Activated T-helper 1 cell treated with anti-CD3 and anti-CD28 coated beads, Interleukin-12 subunit alpha, Interleukin-12 subunit beta, Interleukin-2, Interleukin-4 antibody, amounts not matched to agents 30 ng/mL and 10 ng/mL and 1 ng/mL, durations not matched to agents 14 hours and 24 hours and 36 hours (primary cell): ENCODE measurements around the gene CYP4F11. TPM values are rescaled to one million over a fixed set of nuclear protein-coding genes. Genes with fewer than 3 reads are reported as not detected.
"Not testable (repeated sequence)": the region's sequence is repeated elsewhere in the genome, so short reads cannot be mapped to it uniquely, and the experiment has no call there.

Source experiments
- DNase-seq: peaks from one replicate; pipeline ENCODE4 v3.0.0; 2021; ENCODE audit warnings: low spot score
- H3K27ac Mint-ChIP-seq: one replicate; pipeline ENCODE4 v1.8.0; 2021; ENCODE audit warnings: mild to moderate bottlenecking, mixed read lengths
- H3K27me3 Mint-ChIP-seq: one replicate; pipeline ENCODE4 v1.8.0; 2022; ENCODE audit warnings: mild to moderate bottlenecking, moderate library complexity, mixed read lengths; ENCODE audit not compliant: insufficient read depth
- H3K36me3 Mint-ChIP-seq: one replicate; pipeline ENCODE4 v1.8.0; 2021; ENCODE audit warnings: low read depth, mixed read lengths
- H3K4me1 Mint-ChIP-seq: one replicate; pipeline ENCODE4 v1.8.0; 2021; ENCODE audit warnings: low read depth, mixed read lengths
- H3K4me3 Mint-ChIP-seq: one replicate; pipeline ENCODE4 v1.8.0; 2021; ENCODE audit warnings: mild to moderate bottlenecking, moderate library complexity, mixed read lengths
- H3K9me3 Mint-ChIP-seq: one replicate; pipeline ENCODE4 v1.8.0; 2021; ENCODE audit warnings: mixed read lengths
- intact Hi-C: fragments of 100-400 bp; cut with micrococcal nuclease; formaldehyde crosslinking; loops from one replicate; pipeline ENCODE4 v1.15.1; 2024
- total RNA-seq: library from RNA; stranded (reverse); gene quantifications from 2 replicates; pipeline ENCODE4 v1.2.3, GENCODE V29; 2022

CYP4F11 gene
- total RNA-seq, 1 donor from 2014 or later, result not detected

DNA sequence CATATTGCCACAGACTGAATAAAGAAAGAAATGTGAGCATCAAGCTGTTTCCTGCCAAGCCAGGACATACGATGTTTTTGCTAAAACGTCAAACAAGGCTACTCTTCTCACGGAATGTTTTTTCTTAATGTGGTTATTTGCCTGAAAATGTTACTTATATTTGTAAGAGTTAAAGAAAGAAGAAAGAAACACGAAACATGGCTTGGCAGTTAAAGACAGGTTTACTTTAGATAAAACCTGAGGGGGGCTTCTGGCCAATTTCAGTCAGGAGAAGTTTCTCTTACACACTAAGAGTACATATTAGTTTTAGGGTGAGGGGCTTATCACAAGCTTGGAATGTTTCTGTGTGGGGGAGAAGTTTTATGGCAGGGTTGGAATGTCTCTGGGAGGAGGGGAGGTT, 10.1 kb upstream of the CYP4F11 start:
- H3K27me3 Mint-ChIP-seq, result peaks cover 19% of the 10 kb centered on the region
- H3K27ac Mint-ChIP-seq, result no peak overlapping the region
- no peaks in the 10 kb centered on the region for H3K36me3 Mint-ChIP-seq
- intact Hi-C loops, result no loop called here
- no peak for DNase-seq
- peaks cover 14% of the 10 kb centered on the region for H3K9me3 Mint-ChIP-seq
- no peak overlapping the region for H3K4me3 Mint-ChIP-seq
- H3K4me1 Mint-ChIP-seq, result no peaks in the 10 kb centered on the region

DNA sequence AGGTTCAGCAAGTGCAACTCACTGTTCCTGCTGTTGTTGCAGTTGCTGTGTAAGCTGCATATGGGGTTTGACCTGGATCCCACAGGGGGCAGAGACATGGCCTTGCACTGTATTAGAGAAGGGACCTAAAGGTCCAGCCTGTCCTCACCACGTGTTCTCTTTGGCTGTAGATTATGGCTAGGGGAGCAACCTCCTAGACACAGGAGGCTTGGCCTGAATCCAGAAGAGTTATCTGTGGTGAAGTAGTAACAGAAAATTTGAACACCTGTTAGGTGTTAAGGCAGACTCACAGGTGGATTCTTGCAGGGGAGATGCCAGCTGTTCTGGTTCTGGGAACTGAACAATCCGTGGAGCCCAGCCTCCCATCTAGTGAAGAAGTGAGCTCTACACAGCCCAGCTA, 3.4 kb upstream of the CYP4F11 start:
- intact Hi-C loops, result no loop called here
- Mint-ChIP-seq H3K27ac (no peak overlapping the region), H3K27me3 (peaks cover 3% of the 10 kb centered on the region), H3K4me1 (no peaks in the 10 kb centered on the region), H3K36me3 (no peaks in the 10 kb centered on the region), H3K4me3 (no peak overlapping the region), H3K9me3 (peaks cover 5% of the 10 kb centered on the region)
- DNase-seq, result no peak

DNA sequence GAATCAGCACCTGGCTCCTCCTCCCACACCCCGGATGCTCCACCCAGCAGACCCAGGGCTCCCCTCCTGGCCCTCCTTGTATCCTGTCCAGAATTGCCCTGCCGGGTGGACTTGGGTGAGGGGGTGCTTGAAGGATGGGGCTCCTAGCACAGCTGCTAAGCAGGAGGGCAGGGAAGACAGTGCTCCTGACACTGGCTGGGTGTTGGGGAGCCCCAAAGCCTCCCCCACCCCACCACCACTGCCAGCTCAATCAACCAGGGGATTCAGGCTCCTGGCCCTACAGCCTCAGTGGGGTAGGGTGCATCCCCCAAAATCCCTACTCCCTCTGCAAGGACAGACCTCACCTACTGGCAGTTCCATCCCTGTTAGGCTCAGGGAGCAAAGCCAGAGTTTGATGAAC, 2.6 kb upstream of the CYP4F11 start:
- no peaks in the 10 kb centered on the region for H3K36me3 Mint-ChIP-seq
- no peak overlapping the region for H3K4me3 Mint-ChIP-seq
- no peaks in the 10 kb centered on the region for H3K4me1 Mint-ChIP-seq
- intact Hi-C loops, result no loop called here
- H3K9me3 Mint-ChIP-seq, result peaks cover 5% of the 10 kb centered on the region
- DNase-seq, result no peak
- H3K27me3 Mint-ChIP-seq, result no peaks in the 10 kb centered on the region
- H3K27ac Mint-ChIP-seq, result no peak overlapping the region

DNA sequence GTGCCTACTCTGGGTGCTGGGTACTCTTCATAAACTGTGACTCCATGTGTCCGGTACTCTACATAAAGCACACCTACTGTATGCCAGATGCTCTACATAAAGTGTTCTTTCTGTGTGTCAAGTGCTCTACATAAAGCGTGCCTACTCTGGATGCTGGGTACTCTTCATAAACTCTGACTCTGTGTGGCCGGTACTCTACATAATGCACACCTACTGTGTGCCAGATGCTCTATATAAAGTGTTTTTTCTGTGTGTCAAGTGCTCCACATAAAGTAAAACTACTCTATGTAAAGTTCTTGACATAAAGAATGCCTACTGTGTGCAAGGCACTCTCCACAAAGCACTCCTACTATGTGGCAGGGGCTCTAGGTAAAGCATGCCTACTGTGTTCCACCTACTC, 1.8 kb upstream of the CYP4F11 start:
- Mint-ChIP-seq H3K27me3 (no peaks in the 10 kb centered on the region), H3K4me1 (no peaks in the 10 kb centered on the region), H3K4me3 (no peak overlapping the region), H3K9me3 (peaks cover 7% of the 10 kb centered on the region), H3K27ac (no peak overlapping the region), H3K36me3 (no peaks in the 10 kb centered on the region)
- DNase-seq, result no peak
- intact Hi-C loops, result no loop called here

DNA sequence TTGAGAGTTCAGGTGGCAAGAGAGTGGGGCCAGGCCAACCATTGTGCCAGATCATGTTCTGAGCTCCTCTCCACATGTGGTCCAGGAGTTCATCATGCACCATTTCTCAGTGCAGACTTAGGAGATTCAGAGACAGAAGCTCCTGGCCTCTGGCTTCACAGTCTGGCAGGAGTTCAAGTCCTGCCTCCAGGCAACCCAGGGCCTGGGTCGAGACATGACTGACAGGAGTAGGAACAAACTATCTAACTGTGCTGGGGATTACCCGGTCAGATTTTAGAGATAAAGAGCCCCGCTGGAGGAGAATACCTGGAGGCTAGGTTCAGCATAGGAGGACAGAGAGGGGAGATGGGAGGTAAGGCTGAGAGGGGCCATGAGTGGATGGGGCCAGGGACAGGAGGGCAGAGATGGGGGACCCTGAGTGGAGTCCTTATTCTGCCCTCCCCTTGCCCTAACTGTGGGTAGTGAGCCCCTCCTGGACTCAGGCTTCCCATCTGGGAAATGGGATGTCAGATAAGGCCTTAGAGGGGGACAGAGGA, 906 bp upstream of the CYP4F11 start:
- intact Hi-C loops, result no loop called here
- DNase-seq, result no peak
- H3K27me3 Mint-ChIP-seq, result no peaks in the 10 kb centered on the region
- H3K36me3 Mint-ChIP-seq, result no peaks in the 10 kb centered on the region
- H3K9me3 Mint-ChIP-seq, result peaks cover 13% of the 10 kb centered on the region
- no peaks in the 10 kb centered on the region for H3K4me1 Mint-ChIP-seq
- H3K27ac Mint-ChIP-seq, result no peak overlapping the region
- no peak overlapping the region for H3K4me3 Mint-ChIP-seq

DNA sequence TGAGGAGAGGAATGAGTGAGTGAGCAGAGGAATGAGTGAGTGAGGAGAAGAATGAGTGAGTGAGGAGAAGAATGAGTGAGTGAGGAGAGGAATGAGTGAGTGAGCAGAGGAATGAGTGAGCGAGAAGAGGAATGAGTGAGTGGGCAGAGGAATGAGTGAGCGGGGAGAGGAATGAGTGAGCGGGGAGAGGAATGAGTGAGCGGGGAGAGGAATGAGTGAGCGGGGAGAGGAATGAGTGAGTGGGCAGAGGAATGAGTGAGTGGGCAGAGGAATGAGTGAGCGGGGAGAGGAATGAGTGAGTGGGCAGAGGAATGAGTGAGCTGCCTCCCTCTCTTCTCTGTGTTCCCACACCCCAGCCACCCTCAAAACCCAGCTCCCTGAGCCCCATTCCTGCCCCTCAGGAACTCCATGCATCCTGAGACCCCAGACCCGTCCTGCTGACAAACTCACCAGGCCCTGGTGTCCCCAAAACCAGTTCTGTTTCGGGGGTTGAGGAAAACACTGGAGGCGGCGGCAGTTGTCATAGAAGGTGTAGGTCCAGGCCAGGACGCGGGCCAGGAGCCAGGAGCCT, 483 bp downstream of the CYP4F11 start:
- H3K4me1 Mint-ChIP-seq, intact Hi-C loops, H3K27me3 Mint-ChIP-seq, H3K4me3 Mint-ChIP-seq, H3K36me3 Mint-ChIP-seq, H3K27ac Mint-ChIP-seq, DNase-seq: not testable (repeated sequence)
- peaks cover 17% of the 10 kb centered on the region for H3K9me3 Mint-ChIP-seq

DNA sequence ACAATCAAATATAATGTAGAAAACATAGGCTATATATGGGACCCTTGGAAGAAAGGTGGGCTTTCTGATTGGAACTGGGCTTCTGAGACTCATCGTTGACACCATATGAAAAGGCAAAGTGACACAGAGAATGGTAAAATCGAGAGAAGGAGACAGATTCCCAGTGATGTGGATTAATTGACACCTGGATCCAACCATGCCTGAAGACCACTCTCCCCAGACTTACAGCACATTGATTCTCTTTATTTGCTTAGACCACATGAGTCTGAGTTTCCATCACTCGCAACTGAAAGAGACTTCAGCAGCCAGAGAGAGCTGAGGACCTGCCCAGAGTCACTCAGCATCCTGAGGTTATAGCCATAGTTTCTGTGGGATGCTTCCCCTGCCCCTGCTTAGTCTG, 6.0 kb downstream of the CYP4F11 start:
- H3K36me3 Mint-ChIP-seq, result no peaks in the 10 kb centered on the region
- H3K4me1 Mint-ChIP-seq, result no peaks in the 10 kb centered on the region
- H3K4me3 Mint-ChIP-seq, result no peak overlapping the region
- peaks cover 12% of the 10 kb centered on the region for H3K9me3 Mint-ChIP-seq
- H3K27ac Mint-ChIP-seq, result no peak overlapping the region
- intact Hi-C loops, result no loop called here
- no peak for DNase-seq
- no peaks in the 10 kb centered on the region for H3K27me3 Mint-ChIP-seq

DNA sequence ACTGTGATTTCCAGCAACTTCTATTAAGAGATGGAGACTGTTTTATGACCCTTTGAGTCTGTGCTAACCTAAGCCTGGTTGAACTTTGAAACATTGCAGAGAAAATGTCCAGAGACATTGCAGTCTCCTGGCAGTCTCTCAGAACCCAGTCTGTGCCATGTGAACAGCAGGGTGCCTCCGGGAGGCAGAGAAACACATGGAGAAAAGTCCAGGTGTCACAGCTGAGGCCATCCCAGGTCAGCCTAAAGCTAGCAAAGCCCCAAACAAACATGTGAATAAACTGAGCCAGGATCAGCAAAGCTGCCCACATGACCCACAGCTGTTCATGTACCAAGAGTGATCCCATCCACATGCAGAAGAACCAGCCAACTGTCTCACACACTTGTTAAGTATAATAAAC, 7.8 kb downstream of the CYP4F11 start:
- Mint-ChIP-seq H3K27ac (no peak overlapping the region), H3K4me3 (no peak overlapping the region), H3K9me3 (peaks cover 12% of the 10 kb centered on the region), H3K36me3 (no peaks in the 10 kb centered on the region), H3K4me1 (no peaks in the 10 kb centered on the region), H3K27me3 (no peaks in the 10 kb centered on the region)
- intact Hi-C loops, result no loop called here
- DNase-seq, result no peak

DNA sequence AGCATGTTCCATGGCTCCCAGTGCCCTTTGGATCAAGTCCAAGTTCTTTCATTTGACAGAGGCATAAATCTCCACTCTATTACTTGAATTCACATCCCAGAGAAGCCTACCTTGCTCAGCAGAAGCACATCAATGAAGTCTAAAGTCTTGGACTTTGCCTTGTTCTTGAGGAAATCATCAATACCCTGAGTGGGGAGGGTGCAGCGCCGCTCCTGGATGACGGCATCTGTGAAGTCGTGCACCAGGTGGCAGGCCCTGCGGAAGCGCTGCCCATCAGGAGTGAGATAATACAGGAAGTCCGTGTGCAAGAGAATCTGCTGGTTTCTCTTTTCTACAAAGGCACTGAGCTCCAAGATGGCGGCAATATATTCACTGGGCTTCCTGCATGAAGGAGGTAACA, 10.6 kb downstream of the CYP4F11 start:
- DNase-seq, result no peak
- Mint-ChIP-seq H3K9me3 (no peaks in the 10 kb centered on the region), H3K4me3 (no peak overlapping the region), H3K4me1 (no peaks in the 10 kb centered on the region), H3K27ac (no peak overlapping the region), H3K27me3 (no peaks in the 10 kb centered on the region), H3K36me3 (no peaks in the 10 kb centered on the region)
- intact Hi-C loops, result no loop called here

DNA sequence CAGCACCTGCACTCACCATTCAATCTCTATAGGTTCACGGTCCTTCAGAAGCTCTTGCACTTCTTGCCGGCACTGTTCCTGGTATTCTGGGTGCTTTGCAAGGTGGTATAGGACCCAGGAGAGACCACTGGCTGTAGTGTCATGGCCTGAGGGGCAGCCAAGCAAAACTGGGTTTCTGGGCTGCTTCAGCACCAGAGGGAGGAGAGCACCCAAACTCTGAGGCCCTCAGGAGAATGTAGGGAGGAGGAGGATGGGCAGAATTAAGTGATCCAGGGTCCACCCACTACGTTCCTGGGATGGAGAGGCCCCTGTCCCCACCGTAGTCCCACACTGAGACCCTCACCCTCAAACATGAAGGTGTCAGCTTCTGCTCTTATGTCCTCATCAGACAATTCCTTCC, 12.3 kb downstream of the CYP4F11 start:
- no peak for DNase-seq
- Mint-ChIP-seq H3K27me3 (peaks cover 3% of the 10 kb centered on the region), H3K27ac (no peak overlapping the region), H3K4me1 (no peaks in the 10 kb centered on the region), H3K4me3 (no peak overlapping the region), H3K36me3 (no peaks in the 10 kb centered on the region), H3K9me3 (no peaks in the 10 kb centered on the region)
- intact Hi-C loops, result no loop called here

DNA sequence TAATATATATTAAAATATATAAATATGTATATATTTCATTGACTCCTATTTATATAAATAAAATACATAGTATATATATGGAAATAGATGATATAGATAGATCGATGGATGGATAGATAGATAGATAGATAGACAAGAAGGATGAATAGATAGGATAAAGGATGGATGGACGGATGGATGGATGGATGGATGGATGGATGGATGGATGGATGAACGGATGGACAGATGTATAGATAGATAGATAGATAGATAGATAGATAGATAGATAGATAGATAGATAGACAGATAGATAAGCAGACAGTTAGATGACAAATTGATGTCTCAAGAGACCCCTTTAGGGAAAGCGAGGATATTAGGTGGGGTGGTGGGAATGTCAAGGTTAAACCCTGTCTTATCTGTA, 15.1 kb downstream of the CYP4F11 start:
- intact Hi-C loops, result no loop called here
- H3K4me3 Mint-ChIP-seq, result no peak overlapping the region
- H3K36me3 Mint-ChIP-seq, result no peaks in the 10 kb centered on the region
- DNase-seq, result no peak
- peaks cover 10% of the 10 kb centered on the region for H3K9me3 Mint-ChIP-seq
- H3K27ac Mint-ChIP-seq, result no peak overlapping the region
- no peaks in the 10 kb centered on the region for H3K4me1 Mint-ChIP-seq
- H3K27me3 Mint-ChIP-seq, result peaks cover 9% of the 10 kb centered on the region

DNA sequence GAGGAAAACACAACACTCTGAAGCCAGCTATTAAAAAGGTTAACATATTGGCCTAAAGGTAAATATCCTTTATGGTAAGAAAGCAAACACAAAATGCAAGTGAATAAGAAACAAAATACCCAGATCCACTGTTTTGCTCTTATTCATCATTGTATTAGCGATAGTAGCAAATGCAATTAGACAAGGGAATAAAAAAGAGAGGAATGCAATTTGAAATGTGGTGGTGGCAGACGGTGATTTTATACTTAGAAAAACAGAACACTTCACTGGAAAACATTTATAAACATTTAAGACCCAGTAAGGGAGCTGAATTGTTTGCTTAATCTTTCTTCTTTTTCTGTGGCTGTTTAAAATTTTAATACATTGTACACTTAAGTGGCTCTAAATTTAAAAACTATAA, 19.2 kb downstream of the CYP4F11 start:
- H3K9me3 Mint-ChIP-seq, result peaks cover 10% of the 10 kb centered on the region
- peaks cover 31% of the 10 kb centered on the region for H3K27me3 Mint-ChIP-seq
- intact Hi-C loops, result no loop called here
- H3K4me3 Mint-ChIP-seq, result no peak overlapping the region
- no peak for DNase-seq
- no peaks in the 10 kb centered on the region for H3K36me3 Mint-ChIP-seq
- H3K4me1 Mint-ChIP-seq, result no peaks in the 10 kb centered on the region
- no peak overlapping the region for H3K27ac Mint-ChIP-seq

DNA sequence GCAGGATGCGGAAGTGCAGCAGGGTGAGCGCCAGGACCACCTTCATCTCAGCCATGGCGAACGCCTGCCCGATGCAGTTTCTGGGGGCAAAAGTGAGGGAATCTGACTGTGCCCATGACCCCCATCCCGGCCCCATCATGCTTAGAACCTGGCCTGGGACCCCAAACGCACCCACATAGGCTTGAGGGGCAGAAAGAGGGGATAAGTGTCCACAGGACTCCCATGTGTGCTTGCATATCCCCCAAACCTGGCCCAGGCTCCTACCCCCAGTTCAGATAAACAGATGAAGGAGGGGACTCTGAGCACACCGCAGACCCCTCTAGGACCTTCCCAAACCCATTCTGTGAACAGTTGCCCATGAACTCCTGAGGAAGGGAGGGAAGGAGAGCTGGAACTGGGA, 20.5 kb downstream of the CYP4F11 start:
- Mint-ChIP-seq H3K4me1 (no peaks in the 10 kb centered on the region), H3K9me3 (peaks cover 10% of the 10 kb centered on the region), H3K4me3 (no peak overlapping the region), H3K27ac (no peak overlapping the region), H3K36me3 (no peaks in the 10 kb centered on the region), H3K27me3 (peaks cover 35% of the 10 kb centered on the region)
- no peak for DNase-seq
- intact Hi-C loops, result no loop called here

DNA sequence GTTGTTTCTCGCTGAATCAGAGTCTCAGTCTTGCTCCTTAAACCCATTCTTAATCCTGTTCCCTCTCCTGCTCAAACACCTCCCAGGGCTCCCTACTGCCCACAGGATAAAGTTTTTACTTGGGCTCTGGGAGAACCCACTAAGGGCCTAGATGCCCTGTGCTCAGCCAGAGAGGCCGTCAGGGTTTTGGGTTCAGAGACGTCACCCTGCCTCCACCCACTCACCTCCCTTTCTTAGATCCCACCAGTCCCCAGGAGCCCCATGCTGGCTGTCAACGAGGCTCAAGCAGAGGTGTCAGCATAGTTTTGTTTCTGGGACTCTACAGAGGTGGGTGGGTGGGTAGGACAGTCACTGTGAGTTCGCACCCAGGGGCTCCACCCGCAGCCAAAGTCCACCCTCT, 20.9 kb downstream of the CYP4F11 start:
- Mint-ChIP-seq H3K36me3 (no peaks in the 10 kb centered on the region), H3K4me3 (no peak overlapping the region), H3K4me1 (no peaks in the 10 kb centered on the region), H3K9me3 (peaks cover 10% of the 10 kb centered on the region), H3K27ac (no peak overlapping the region), H3K27me3 (peaks cover 35% of the 10 kb centered on the region)
- no peak for DNase-seq
- intact Hi-C loops, result no loop called here
